GM06990 (cell line): Measurements from ENCODE around the gene SCLY.
"Not testable (repeated sequence)": the region's sequence is repeated elsewhere in the genome, so short reads cannot be mapped to it uniquely, and the experiment has no call there.

Experiments used
- DNase-seq: peaks from one replicate; pipeline ENCODE4 v3.0.0-alpha.2; 2011; ENCODE audit not compliant: insufficient read length; ENCODE audit errors: extremely low read depth
- H3K27me3 ChIP-seq: replicated peaks from 2 replicates; pipeline ENCODE4 v1.6.0; 2011; ENCODE audit warnings: low read length; ENCODE audit not compliant: control insufficient read depth, insufficient read depth
- H3K36me3 ChIP-seq: 2 replicates; pipeline ENCODE4 v1.5.1; 2011; ENCODE audit warnings: low read length; ENCODE audit not compliant: control insufficient read depth, insufficient read depth
- H3K4me3 ChIP-seq: replicated peaks from 2 replicates; pipeline ENCODE4 v1.5.1; 2011; ENCODE audit warnings: low read depth, mild to moderate bottlenecking, control low read depth, low read length
- TF ChIP-seq, protein P1 (sequence below): IDR thresholded peaks from 2 replicates; pipeline ENCODE4 v1.5.1; 2011; ENCODE audit warnings: low read length, control low read depth, mild to moderate bottlenecking, inconsistent platforms; ENCODE audit not compliant: insufficient read depth, poor library complexity, severe bottlenecking

The SCLY gene

DNA sequence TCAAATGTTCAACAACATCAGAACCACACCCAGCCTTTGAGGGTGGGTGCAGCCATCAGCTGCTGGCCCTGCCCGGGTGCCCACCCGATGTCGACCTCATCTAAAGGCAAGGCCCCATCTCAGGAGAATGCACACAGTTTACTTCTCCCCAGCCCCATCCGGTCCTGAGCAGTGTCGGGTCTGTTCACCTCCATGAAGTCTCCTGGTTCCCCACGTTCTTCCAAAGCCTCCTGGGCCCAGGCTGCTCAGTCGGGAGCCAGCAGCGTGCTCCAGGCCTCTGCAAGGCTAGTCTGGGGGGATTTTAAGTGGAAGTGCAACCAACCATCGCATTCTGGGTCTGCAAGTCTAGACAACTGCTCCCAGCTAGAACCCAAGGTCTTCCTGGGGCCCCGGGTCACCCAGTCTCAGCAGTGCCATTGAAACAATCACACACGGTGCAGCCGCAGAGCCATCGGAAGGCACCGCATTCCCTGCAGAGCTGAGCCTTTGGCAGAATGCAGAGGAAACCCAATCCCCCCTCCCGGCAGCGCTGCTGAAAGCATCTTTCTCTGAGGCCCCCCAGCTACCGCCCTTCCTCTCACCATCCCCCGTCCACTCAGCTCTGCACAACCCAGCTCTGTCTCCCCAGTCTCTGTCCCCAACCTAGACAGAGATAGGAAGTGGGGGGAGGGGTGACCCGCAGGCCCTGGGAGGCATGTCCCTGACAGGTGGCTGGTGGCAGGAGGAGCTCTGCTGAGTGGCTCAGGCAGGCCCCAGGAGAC is 47.8 kb downstream of the SCLY start:
- Histone ChIP-seq H3K4me3 (peak overlapping the region; percentile 59), H3K27me3 (no peaks in the 10 kb centered on the region), H3K36me3 (no peaks in the 10 kb centered on the region)
- DNase-seq = peak; percentile 76
- TF ChIP-seq, protein P1, sequence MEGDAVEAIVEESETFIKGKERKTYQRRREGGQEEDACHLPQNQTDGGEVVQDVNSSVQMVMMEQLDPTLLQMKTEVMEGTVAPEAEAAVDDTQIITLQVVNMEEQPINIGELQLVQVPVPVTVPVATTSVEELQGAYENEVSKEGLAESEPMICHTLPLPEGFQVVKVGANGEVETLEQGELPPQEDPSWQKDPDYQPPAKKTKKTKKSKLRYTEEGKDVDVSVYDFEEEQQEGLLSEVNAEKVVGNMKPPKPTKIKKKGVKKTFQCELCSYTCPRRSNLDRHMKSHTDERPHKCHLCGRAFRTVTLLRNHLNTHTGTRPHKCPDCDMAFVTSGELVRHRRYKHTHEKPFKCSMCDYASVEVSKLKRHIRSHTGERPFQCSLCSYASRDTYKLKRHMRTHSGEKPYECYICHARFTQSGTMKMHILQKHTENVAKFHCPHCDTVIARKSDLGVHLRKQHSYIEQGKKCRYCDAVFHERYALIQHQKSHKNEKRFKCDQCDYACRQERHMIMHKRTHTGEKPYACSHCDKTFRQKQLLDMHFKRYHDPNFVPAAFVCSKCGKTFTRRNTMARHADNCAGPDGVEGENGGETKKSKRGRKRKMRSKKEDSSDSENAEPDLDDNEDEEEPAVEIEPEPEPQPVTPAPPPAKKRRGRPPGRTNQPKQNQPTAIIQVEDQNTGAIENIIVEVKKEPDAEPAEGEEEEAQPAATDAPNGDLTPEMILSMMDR = no peak

DNA sequence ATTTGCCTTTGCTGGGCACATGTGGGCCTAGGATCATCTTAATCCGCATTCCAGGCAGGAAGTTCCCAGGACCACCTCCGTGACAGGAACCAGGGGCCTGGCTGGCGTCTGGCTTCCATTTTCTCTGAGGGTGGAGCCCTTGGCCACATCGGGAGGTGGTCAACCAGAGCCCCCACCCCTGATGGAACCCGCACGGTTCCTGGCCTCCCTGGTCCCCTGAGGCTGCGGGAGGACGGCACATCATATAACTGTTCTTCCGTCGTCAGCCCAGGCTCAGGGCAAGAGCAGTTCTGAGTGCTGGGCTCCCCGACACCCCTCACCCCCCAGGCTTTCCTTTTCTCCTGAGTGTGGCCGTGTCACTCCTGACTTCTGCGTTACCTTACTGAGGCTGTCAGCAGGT is 52.8 kb downstream of the SCLY start:
- TF ChIP-seq, protein P1 = no peak
- DNase-seq = no peak

DNA sequence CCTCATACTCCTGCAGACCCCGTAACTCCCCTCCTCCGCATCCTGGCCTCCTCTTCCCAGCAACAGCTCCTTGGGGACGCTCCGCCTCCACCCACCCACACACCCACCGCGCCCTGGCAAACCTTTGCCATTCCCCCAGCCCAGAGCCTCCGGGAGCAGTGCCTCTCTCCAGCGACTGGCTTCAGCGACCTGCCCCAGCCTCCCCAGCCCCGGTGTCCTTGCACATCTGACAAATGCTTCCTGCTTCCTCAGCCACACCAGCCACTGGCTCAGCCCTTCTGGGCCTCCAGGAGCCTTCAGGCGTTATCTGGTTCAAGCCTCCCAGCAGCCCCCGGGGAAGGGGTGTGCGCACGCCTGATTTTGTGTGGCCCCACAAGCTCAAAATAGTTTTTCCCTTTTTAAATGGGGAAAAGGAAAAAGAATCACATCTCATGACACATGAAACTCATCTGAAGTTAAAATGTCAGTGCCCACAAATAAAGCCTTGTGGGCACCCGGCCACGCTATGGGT is 53.6 kb downstream of the SCLY start:
- Histone ChIP-seq H3K4me3 (no peak overlapping the region), H3K36me3 (no peaks in the 10 kb centered on the region), H3K27me3 (no peaks in the 10 kb centered on the region)
- DNase-seq = no peak
- TF ChIP-seq, protein P1 = no peak

More for the DNA sequence above, 52.8 kb downstream of the SCLY start:
- no peaks in the 10 kb centered on the region for H3K27me3 ChIP-seq
- H3K4me3 ChIP-seq = no peak overlapping the region
- H3K36me3 ChIP-seq = no peaks in the 10 kb centered on the region

DNA sequence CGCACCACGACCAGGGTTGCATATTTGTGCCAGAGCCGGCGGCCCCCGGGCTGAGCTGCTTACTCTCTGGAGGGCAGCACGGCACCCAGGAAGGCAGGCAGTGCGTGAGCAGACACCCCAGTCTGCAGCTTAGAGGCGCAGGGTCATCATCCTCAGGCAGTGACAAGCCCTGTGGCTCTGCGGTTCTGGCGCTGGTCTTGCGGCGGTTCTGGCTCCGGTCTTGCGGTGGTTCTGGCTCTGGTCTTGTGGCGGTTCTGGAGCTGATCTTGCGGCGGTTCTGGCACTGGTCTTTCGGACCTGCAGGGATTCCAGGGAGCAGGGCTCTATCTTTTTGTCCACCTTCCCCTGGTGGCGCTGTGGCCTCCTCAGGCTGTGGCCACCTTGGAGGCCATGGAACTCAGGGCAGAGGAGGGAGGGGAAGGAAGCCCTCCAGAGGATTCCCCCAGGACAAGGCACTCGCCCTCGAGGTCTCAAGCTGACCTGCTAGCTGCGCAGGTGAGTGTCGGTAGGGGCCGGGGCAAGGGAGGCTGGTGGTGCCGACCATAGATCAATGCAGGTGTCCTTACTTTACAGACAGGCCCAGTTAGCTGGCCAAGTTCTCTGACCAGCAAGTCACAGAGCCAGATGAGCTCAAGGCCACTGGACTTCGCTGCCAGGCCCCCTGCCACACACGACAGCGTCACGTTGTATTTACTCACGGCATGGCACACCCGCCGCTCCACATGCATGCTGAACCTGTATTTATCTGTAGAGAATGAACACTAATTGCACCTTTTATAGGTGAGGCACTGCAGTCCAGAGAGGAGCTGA is 54.3 kb downstream of the SCLY start:
- H3K36me3 ChIP-seq = no peaks in the 10 kb centered on the region
- H3K4me3 ChIP-seq = no peak overlapping the region
- H3K27me3 ChIP-seq = no peaks in the 10 kb centered on the region
- TF ChIP-seq, protein P1 = no peak
- DNase-seq = no peak

DNA sequence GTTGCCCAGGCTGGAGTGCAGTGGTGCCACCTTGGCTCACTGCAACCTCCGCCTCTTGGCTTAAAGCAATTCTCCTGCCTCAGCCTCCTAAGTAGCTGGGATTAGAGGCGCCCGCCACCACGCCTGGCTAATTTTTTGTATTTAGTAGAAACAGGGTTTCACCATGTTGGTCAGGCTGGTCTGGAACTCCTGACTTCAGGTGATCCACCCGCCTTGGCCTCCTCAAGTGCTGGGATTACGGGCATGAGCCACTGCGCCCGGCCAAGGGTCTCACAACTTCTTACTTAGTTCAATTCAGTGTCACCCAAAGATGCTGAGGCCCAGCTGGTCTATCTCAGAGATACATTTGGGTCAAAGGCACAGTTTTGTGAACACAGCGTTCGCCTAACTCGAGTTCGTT is 54.9 kb downstream of the SCLY start:
- not testable (repeated sequence) for H3K36me3 ChIP-seq, H3K4me3 ChIP-seq, DNase-seq, H3K27me3 ChIP-seq
